IPS-NIHi7 (cell line): Measurements from ENCODE around the gene RPGRIP1.
A peak's percentile ranks its signal among the peaks of the same experiment; 100 is the strongest.
"Not testable (repeated sequence)": the region's sequence is repeated elsewhere in the genome, so short reads cannot be mapped to it uniquely, and the experiment has no call there.

Source experiments
- DNase-seq: peaks from one replicate; pipeline ENCODE4 v3.0.0; 2012; ENCODE audit warnings: mixed read lengths; ENCODE audit errors: extremely low spot score

Gene RPGRIP1

DNA sequence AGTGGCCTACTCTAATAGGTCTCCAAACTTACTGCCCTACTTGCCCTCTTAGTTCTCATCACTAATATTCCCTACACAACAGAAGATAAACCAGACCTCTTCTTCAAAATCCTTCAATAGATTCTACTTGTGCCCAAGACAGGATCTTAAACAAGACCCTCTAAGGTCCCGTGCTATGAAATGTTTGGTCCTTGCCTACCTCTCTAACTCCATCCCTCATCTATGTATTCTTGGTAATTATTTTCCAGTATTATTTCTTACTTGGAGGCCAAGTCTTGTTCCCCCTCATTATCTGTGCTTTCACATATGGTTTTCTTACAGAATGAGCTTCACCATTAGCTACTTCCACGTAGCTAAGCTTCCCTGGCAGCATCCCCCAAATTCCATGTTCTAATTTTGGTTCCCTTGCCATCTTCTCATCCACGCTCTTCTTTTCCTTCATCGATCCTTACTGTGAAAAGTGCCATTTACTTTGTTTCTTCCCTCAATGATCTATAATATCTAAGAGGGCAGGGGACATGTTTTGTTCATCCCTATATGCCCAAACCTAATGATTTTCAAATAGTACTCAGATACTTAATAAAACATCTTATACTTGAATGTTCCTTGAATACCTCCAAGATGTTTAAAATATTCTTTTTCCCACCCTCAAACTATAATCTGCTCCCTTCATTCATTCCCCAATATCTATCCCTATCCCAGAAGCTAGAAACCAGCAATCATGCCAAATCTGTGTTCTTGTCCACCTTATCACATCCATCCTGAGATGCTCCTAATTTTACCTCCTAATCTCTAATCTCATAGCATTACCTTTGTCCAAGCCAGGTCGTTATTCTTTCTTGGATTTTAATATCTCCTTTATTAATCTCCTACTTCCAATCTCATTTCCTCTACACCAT lies 20.7 kb upstream of the RPGRIP1 start:
- no peak for DNase-seq

DNA sequence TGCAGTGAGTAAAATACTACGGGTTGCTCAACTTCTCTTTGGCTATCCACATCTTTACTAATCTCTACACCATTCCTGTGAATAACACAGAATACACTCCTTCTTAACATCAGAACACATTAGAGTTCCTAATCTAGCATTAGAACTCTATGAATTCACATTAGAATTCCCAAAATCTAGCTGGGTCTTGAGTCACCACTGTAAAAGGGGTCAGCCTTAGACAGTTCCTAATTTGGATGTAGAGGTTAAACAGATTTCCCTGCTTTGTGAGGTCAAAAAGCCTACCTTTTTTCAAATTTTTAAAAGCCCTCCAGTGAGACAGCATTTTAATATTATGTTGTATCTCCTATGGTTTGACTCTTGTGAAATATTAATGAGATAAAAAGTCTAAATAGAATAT lies 18.1 kb upstream of the RPGRIP1 start:
- DNase-seq, result no peak

DNA sequence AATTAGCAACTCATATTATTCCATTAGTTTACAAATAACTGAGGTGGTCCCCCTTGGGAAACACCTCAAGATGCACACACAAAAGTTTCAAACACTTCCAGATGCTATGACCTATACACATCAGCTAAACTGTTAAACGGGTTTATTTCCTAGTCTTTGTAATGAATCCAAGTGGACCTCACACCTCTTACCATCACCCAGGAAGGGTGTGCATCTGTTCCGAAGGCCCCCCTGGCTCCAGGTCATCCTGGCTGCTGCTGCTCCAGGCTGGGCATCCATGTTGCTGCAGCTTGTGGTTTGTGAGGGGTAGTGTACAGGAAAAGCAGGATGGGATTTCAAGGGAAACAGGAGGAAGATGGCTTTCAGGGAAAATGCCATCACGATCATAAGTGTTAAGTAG lies 17.5 kb upstream of the RPGRIP1 start:
- DNase-seq, result no peak

DNA sequence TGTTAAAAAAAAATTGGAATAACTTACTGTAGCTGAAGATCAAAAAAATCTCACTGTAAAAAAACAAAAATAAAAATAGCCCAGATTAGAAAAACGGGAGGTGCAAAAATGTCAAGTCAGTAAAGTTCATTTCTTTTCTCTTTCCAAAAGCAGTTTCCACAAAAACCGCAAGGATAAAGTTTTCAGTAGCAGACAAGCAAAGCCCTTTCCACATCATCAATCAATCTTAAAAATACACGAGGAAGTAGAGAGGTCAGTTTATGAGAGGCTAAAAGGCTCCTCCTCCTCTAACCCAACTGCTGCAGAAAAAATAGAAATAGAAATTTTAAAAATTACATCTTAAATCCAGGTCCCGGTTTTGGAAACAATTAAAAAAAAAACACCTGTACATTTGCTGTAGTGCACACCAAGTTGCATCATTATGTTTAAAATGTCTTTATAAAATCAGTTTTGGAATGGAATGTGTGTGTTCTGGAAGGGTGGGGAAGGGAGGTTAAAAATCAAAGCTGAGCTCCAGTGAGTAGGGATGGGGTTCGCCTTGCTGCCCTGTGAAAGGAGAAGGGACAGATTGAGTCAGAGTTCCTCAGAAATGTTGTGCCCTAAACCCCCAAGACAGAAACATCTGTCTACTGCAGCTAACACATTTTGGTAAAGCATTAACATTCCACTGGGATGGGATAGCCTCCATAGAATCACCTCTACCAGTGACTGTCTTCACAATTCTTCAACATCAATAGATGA lies 16.4 kb upstream of the RPGRIP1 start:
- no peak for DNase-seq

DNA sequence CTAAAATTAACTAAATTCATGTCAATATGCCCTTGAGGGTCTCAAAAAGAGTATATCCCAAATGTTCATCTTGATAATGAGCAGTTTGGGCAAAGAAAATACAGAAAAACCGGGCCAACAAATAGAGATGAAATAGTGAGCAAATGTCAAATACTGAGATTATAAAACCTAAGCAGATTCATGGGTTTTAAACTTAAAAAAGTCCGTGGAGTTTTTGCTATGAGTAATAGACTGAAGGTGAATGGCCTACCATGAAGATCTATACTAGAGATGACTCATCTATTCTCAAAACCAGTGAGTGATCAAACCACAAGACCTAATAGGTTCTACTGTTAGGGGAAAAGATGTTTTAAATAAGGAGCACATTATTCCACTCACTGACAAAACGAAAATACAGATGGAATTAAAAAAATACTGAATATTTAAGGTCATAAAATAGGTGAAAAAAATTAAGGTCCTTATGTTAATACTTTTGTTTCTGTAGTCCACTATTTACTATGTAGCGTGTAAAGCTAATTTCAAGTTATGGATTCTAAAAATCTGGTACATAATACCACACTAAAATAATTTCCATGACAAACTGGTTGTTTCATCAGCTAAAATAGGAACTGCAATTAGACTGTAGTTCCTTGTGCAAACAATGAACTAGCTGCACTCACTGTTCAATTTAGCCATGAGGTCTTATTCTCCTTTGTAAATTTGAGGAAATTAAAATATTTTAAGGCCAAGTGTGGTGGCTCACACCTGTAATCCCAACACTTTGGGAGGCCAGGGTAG lies 15.7 kb upstream of the RPGRIP1 start:
- DNase-seq, result no peak

DNA sequence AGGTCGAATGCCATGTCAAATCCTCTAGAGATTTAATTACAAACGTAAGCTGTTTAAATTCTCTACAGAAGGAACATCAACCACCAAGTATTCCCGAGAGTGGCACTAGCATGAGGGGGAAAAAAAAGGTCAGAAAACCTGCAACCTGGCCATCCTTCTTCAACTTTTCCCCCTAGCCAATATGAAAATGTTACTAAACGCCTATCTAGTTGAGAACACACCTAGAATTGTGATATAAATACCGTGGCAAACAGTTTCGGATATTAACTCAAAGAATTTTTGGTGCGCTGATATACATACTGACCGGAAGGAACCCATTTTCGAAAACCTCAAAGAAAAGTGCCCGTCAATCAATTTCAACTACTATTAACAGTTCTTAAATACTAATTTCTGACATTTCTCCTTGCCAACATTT lies 12.4 kb upstream of the RPGRIP1 start:
- DNase-seq, result no peak

DNA sequence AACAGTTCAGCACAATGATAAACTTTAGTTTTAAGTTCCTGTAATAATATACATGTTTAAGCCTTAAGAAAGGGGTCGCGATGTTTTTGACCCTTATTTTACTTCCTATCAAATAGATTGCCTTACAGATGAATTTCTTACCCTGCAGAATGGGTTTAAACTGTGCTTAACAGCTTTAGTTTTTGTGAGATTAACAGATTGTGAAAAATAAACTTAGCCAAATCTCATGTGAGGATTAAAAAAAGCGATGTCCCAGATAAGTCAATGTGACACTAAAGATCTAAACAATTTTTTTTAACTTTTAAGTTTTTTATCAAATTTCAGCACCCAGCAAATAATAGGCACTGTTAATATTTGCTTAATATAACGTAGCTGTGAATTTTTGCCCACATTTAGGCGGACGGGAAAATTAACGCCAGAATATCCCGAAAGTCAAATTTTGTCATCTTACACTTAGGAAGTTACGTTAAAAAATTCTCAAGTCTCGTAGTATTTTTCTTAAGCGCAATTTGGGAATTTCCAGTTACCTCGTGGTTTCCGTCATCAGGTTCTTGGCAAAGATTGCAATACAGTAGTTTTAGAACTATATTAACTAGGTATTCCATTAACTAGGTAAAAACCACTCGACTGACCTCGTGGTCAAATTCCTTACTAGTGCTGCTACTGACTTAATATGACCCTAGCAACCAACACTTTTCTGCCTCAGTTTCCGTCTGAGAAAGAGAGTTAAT lies 11.8 kb upstream of the RPGRIP1 start:
- no peak for DNase-seq

DNA sequence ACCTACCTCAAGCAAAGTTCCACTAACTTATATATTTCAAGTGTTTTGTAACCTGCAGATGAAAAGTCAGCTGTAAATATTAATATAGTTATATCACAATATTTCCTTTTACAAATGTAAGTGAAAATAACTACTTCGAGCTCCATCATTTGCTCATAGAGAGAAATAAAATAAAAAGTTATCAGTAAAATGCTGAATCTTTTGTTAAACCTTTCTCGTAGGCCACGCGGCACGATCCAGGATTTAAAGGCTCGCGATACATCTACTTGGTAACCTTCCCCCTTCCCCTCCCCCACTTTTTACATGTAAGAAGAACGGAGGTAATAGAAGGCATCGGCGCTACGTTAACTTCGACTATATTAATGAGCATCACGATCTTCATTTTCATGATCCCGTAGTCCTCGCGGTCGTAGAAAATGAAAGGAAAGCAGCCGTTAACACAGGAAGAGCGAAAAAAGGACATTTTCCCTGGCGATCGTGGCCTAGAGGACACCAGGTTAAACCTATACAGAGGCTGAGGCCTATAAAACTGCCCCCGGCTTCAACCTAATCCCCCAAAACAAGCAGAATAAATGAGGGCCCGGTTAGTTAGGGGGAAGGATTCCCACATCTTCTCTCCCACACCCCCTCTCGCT lies 11.1 kb upstream of the RPGRIP1 start:
- DNase-seq, result no peak

DNA sequence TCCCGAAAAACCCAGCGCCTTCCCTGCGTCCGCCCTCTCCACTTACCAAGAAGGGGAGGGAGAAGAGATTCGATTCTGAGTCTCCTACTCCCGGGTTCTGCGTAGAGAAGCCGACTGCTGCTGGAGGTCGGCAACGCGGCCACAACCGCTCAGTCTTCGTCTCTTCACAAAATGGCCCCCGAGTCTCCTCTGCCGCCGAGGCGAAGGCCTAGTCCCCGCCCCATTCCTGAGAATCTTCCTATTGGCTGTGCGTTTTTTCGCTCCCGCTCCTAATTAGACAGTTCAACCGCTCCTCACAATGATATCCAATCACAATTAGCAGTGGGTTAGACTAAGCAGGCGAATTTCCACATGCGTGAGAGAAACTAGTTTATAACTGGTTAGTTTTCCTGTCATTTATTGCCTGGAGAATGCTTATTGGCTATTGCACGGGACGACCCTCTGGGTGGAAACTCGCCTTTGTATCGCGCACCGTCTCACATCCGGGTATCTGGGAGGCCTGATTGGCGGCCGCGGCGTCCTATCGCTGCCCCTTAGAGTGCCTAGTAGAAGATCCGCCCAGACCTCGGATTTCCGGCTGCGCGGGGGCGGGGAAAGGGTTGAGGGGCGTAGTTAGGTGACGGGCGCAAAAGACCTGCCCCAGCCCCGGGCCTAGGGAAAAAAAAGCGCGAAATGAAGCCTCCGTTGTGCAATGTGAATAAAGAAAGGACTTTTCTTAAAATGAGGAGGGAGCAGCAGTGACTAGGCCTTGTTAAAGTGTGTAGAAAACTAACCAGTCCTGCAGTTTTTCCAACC lies 10.4 kb upstream of the RPGRIP1 start, which contains the start of gene HNRNPC:
TSS of gene HNRNPC (minus strand) at position 191 of the 795 bp plus-strand sequence. CDS start 35,249 bp downstream, outside the sequence.
- peak; percentile 98 for DNase-seq

DNA sequence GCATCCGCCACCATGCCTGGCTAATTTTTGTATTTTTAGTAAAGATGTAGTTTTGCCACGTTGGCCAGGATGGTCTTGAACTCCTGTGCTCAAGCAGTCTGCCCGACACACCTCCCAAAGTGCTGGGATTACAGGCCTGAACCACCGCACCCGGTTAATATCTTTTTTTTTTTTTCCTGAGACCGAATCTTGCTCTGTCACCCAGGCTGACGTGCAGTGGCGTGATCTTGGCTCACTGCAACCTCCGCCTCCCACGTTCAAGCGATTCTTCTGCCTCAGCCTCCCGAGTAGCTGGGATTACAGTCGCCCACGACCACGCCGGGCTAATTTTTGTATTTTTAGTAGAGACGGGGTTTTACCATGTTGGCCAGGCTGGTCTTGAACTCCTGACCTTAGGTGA lies 7.2 kb upstream of the RPGRIP1 start:
- DNase-seq, result not testable (repeated sequence)

DNA sequence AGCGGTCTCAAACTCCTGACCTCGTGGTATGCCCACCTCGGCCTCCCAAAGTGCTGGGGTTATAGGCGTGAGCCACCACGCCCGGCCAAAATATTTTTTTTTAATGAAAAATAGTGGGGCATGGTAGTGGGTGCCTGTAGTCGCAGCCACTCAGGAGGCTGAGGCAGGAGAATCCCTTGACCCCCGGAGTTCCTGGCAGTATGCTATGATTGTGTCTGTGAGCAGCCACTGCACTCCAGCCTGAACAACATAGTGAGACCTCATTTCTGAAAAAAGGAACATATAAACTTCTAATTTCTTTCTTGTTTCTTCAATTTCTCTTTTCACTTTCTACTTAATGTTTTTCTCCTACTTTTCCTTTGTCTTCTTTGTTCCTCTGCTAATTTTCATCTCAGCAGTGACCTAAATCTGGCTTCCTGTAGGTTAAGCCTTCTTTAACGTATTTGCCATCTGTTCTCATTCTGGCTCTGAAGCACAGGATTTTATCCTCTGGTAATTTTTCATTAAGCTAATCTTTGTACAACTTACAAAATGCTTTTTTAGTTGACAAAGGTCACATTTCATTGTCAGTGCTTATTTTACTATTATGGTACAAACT lies 4.5 kb upstream of the RPGRIP1 start:
- DNase-seq, result no peak

DNA sequence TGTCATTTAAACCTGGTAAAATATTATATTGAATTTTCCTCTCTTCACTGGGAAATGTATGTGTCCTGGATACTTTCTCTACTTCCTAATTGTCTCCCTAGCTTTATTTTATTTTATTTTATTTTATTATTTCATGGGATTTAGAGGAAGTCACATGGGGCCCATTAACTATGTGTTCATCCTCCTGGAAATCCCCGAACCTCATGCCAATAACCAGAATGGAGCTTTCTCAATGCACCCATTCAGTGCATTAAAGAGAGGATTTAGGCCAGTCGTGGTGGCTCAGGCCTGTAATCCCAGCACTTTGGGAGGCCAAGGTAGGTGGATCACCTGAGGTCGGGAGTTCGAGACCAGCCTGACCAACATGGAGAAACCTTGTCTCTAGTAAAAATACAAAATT lies 1.3 kb upstream of the RPGRIP1 start:
- DNase-seq, result no peak

DNA sequence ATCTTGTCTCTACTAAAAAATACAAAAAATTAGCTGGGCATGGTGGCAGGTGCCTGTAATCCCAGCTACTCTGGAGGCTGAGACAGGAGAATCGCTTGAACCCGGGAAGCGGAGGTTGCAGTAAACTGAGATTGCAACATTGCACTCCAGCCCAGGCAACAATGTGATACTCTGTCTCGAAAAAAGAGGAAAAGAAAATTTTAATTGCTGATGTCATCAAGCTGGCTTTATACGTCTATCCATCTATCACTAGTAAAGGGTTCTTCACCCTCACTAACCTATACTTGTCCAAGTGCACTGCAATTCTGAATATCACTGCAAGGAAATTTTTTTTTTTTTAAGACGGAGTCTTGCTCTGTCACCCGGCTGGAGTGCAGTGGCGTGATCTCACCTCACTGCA lies 2.0 kb downstream of the RPGRIP1 start:
- DNase-seq, result not testable (repeated sequence)

DNA sequence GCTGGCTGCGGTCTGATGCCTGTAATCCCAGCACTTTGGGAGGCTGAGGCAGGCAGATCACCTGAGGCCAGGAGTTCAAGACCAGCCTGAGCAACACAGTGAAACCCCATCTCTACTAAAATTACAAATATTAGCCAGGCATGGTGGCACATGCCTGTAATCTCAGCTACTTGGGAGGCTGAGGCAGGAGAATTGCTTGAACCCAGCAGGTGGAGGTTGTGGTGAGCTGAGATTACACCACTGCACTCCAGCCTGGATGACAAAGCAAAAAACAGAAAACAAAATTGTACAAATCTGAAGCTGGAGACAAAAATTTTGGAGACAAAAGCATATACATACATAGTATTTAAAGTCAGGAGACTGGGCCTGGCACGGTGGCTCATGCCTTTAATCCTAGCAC lies 6.6 kb downstream of the RPGRIP1 start:
- not testable (repeated sequence) for DNase-seq

DNA sequence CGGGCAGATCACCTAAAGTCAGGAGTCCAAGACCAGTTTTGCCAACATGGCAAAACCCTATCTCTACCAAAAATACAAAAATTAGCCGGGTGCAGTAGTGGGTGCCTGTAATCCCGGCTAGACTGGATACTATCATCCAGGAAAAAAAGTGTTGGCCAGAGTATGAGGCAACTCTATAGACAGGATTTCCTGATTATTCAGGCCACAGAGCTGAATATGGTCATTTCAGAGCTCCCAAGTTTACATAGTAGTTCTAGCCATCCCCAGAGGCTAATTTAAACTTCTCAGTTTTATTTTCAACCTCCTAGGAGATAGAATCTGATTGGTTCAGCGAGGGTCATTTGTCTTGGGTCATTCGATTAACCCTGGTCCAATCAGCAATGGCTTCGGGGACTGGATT lies 7.3 kb downstream of the RPGRIP1 start:
- no peak for DNase-seq

DNA sequence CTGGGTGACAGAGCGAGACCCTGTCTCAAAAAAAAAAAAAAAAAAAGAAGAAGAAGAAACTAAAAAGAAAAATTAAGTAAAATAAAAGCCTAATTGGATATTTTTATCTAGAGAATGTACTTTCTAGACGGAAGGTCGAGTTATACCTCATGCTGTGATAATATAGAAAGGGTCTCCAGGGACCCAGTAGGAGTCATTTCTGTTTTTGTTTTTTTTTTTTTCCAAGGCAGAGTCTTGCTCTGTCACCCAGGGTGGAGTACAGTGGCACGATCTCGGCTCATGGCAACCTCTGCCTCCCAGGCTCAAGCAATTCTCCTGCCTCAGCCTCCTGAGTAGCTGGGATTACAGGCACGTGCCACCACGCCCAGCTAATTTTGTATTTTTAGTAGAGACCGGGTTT lies 14.1 kb downstream of the RPGRIP1 start:
- not testable (repeated sequence) for DNase-seq

DNA sequence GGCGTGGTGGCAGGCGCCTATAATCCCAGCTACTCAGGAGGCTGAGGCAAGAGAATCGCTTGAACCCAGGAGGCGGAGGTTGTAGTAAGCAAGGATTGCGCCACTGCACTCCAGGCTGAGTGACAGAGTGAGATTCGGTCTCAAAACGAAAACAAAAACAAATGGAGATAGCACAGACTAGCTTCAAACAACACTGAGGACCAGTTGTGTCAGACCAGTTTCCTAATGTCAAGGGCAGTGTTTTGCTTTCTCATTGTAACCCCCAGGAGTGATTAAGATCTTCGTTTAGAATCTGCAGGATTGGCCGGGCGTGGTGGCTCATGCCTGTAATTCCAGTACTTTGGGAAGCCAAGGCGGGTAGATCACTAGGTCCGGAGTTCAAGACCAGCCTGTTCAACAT lies 18.5 kb downstream of the RPGRIP1 start:
- DNase-seq, result no peak

DNA sequence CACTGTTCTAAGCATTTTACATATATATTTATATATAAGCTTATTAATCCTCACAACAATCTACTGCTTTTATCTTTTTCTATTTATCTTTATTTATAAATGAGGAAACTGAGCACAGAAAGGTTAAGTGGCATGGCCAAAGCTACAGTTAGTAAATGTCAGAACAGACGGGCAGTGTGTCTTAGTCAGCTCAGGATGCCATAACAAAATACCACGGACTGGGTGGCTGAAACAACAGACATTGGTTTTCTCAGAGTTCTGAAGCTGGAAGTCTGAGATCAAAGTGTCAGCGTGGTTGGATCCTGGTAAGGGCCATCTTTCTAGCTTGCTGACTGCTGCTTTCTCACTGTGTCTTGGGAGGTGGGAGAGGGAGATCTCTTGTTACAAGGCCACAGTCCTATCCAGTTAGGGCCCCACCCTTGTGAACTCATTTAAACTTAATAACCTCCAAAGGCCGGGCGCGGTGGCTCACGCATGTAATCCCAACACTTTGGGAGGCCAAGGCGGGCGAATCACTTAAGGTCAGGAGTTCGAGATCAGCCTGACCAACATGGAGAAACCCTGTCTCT lies 19.8 kb downstream of the RPGRIP1 start:
- DNase-seq, result no peak

DNA sequence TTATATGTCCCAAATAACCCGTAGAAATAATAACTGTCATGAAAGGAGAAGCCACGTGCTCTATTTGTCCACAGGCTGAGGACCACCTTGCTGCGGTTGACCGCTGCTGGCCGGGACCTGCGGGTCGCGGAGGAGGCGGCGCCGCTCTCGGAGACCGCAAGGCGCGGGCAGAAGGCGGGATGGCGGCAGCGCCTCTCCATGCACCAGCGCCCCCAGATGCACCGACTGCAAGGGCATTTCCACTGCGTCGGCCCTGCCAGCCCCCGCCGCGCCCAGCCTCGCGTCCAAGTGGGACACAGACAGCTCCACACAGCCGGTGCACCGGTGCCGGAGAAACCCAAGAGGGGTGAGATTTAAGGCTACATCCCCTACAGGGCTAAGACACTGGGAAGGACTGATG lies 21.0 kb downstream of the RPGRIP1 start:
- DNase-seq, result peak; percentile 74
